Panc1 (cell line): ENCODE results near the gene CACNA1C.

Experiments used
- CTCF ChIP-seq: fragments of 450-650 bp; IDR thresholded peaks from 2 replicates; pipeline ENCODE4 v1.5.1; 2017; ENCODE audit warnings: mild to moderate bottlenecking
- POLR2AphosphoS5 ChIP-seq: IDR thresholded peaks from 2 replicates; pipeline ENCODE4 v1.6.1; 2012; ENCODE audit warnings: mild to moderate bottlenecking, low read depth, low read length, moderate library complexity
- REST ChIP-seq, 2 experiments: IDR thresholded peaks; 2 replicates each; pipeline ENCODE4 v1.6.1; 2011 to 2012; ENCODE audit warnings: low read depth in 2 of 2, control low read depth in 1 of 2, low read length in 1 of 2, mild to moderate bottlenecking in 1 of 2, moderate library complexity in 1 of 2; ENCODE audit not compliant: insufficient read depth in 1 of 2
- TCF7L2 ChIP-seq: IDR thresholded peaks from 2 replicates; pipeline ENCODE4 v1.6.1; 2011; ENCODE audit warnings: mild to moderate bottlenecking, low read depth, low read length, inconsistent platforms

GRCh38 chr12:2619136-2619535, 566.3 kb downstream of the CACNA1C start:
- TF ChIP-seq CTCF (no peak), TCF7L2 (no peak), POLR2AphosphoS5 (no peak), REST (IDR thresholded peaks at IDR 0.05; ENCODE audit: insufficient read depth in 1 of 2, low read depth in 2 of 2, low read length in 1 of 2) (no peak)
